Measurements from ENCODE around the gene PTK6. TPM values are rescaled to one million over a fixed set of nuclear protein-coding genes. Genes with fewer than 3 reads are reported as not detected.

The PTK6 gene
- total RNA-seq, 1 donor from 2014 or later, result 0.11 TPM

Other genes starting within 250 kb of the PTK6 start
- gene COL20A1, start 244.2 kb downstream of the PTK6 start, total RNA-seq, result not detected
- 2.3 TPM for gene CHRNA4, start 176.0 kb downstream of the PTK6 start, total RNA-seq
- 1.8 TPM for gene KCNQ2, start 64.7 kb downstream of the PTK6 start, total RNA-seq
- gene EEF1A2, start 38.3 kb downstream of the PTK6 start, total RNA-seq, result 1,274 TPM
- gene PPDPF, start 16.6 kb downstream of the PTK6 start, total RNA-seq, result 261 TPM
- not detected for gene SRMS, start 10.4 kb upstream of the PTK6 start, total RNA-seq
- 0.16 TPM for gene FNDC11, start 16.8 kb upstream of the PTK6 start, total RNA-seq
- gene HELZ2, start 36.9 kb upstream of the PTK6 start, total RNA-seq, result 12.8 TPM
- 6.1 TPM for gene GMEB2, start 89.7 kb upstream of the PTK6 start, total RNA-seq
- 7.1 TPM for gene STMN3, start 116.0 kb upstream of the PTK6 start, total RNA-seq
- 9.0 TPM for gene RTEL1, start 120.9 kb upstream of the PTK6 start, total RNA-seq
- gene TNFRSF6B, start 159.3 kb upstream of the PTK6 start, total RNA-seq, result 1.0 TPM
- 34.2 TPM for gene ARFRP1, start 170.6 kb upstream of the PTK6 start, total RNA-seq
- 15.1 TPM for gene ZGPAT, start 170.7 kb upstream of the PTK6 start, total RNA-seq
- 1.6 TPM for gene LIME1, start 199.3 kb upstream of the PTK6 start, total RNA-seq
- gene SLC2A4RG, start 202.4 kb upstream of the PTK6 start, total RNA-seq, result 97.4 TPM

Data from Right ventricle myocardium inferior (tissue), 1 donor.